ENCODE data around the gene PLA2G12A. TPM values are rescaled to one million over a fixed set of nuclear protein-coding genes. Genes with fewer than 3 reads are reported as not detected.

PLA2G12A gene
- total RNA-seq, 1 experiment from 2014 or later: 47.3 TPM

DNA sequence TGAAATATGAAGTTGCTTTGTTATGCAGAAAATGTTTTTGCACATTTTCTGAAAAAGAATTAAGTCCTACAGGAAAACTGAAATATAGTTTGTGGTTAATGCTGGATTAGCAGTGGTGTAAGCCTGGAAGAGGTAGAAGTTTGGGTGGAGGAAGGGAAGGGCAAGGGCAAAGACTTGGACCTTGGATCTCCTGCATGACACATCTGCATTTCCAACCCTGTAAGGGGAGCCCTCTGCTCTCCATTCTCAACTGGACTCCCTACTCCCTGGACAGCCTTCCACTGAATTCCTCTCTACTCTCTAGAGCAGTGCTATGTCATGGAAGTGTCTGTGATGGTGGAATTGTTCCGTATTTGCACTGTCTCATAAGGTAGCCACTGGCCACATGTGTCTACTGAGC lies 31.2 kb downstream of the PLA2G12A start:
- H4K91ac ChIP-seq (ENCODE audit: insufficient read length, low read depth, low read length): no peak overlapping the region
- no peaks in the 10 kb centered on the region; the same call in 1 of the 2 replicates for H3K4me1 ChIP-seq (ENCODE audit: insufficient read depth, low read length)
- H3K79me2 ChIP-seq (ENCODE audit: insufficient read depth, low read length): no peaks in the 10 kb centered on the region
- no peak overlapping the region for H3K4me2 ChIP-seq (ENCODE audit: insufficient read depth, insufficient read length, low read length)
- no peak overlapping the region for H3K23ac ChIP-seq (ENCODE audit: insufficient read length, low read depth, low read length)
- peaks cover 15% of the 10 kb centered on the region for H3K23me2 ChIP-seq (ENCODE audit: insufficient read length, low read depth, low read length, poor library complexity, severe bottlenecking)
- H3K9me3 ChIP-seq (ENCODE audit: control insufficient read depth, low read depth, low read length): no peaks in the 10 kb centered on the region
- Mint-ChIP-seq H3K27me3 (ENCODE audit: low read depth) (no peaks in the 10 kb centered on the region; the same call in 1 of the 2 replicates), H3K4me1 (peaks cover 14 to 15% of the 10 kb centered on the region in 2 experiments), H3K4me3 (no peak overlapping the region), H3K27ac (no peak overlapping the region), H3K36me3 (ENCODE audit: insufficient read depth in 1 of 3, low read depth in 3 of 3) (peaks cover 19 to 38% (median 33%) of the 10 kb centered on the region in 3 experiments), H3K9me3 (0 out of 5 replicates have a peak, but pooled peaks cover 0 to under 1% of the 10 kb centered on the region in 2 experiments)
- H4K8ac ChIP-seq (replicated peaks; ENCODE audit: insufficient read length, low read depth, low read length): no peak overlapping the region
- no peak overlapping the region for H3K4ac ChIP-seq (ENCODE audit: low read depth, low read length)
- no peak overlapping the region for H3K56ac ChIP-seq (ENCODE audit: insufficient read length, low read depth, low read length)
- no peak overlapping the region for H2BK120ac ChIP-seq (ENCODE audit: low read depth, low read length, poor library complexity, severe bottlenecking)
- H3T11ph ChIP-seq (ENCODE audit: low read length): no peak overlapping the region
- no peaks in the 10 kb centered on the region for H3K79me1 ChIP-seq (ENCODE audit: insufficient read depth, low read depth, low read length, poor library complexity, severe bottlenecking)
- H3K18ac ChIP-seq (ENCODE audit: insufficient read length, low read depth, low read length): no peak overlapping the region
- no peak overlapping the region for H3K14ac ChIP-seq (ENCODE audit: insufficient read depth, low read length)
- DNase-seq: no peak
- TF ChIP-seq, protein P1, sequence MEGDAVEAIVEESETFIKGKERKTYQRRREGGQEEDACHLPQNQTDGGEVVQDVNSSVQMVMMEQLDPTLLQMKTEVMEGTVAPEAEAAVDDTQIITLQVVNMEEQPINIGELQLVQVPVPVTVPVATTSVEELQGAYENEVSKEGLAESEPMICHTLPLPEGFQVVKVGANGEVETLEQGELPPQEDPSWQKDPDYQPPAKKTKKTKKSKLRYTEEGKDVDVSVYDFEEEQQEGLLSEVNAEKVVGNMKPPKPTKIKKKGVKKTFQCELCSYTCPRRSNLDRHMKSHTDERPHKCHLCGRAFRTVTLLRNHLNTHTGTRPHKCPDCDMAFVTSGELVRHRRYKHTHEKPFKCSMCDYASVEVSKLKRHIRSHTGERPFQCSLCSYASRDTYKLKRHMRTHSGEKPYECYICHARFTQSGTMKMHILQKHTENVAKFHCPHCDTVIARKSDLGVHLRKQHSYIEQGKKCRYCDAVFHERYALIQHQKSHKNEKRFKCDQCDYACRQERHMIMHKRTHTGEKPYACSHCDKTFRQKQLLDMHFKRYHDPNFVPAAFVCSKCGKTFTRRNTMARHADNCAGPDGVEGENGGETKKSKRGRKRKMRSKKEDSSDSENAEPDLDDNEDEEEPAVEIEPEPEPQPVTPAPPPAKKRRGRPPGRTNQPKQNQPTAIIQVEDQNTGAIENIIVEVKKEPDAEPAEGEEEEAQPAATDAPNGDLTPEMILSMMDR (conservative IDR thresholded peaks at IDR 0.05): no peak
- no peak overlapping the region for H2AK5ac ChIP-seq (ENCODE audit: insufficient read length, low read length)
- WGBS (ENCODE audit: extremely low coverage, insufficient read length, low lambda C conversion rate): no CpG with 5 or more reads among the region's 1 CpG
- H4K20me1 ChIP-seq (ENCODE audit: control insufficient read depth, insufficient read depth, insufficient read length): no peaks in the 10 kb centered on the region
- H2BK15ac ChIP-seq (ENCODE audit: low read depth, low read length): no peak overlapping the region
- H3K9ac ChIP-seq (ENCODE audit: extremely low read depth, insufficient read length, low read length): no peak overlapping the region
- H2BK12ac ChIP-seq (ENCODE audit: insufficient read length, low read depth, low read length): no peak overlapping the region
- no peak overlapping the region for H2BK20ac ChIP-seq (ENCODE audit: low read depth, low read length, poor library complexity, severe bottlenecking)
- H3K27ac ChIP-seq (ENCODE audit: insufficient read length, low read depth, low read length): no peak overlapping the region
- no peak overlapping the region for H4K5ac ChIP-seq (ENCODE audit: insufficient read length, low read depth, low read length)
- H2BK5ac ChIP-seq (ENCODE audit: insufficient read length, low read length): no peak overlapping the region
- no peak overlapping the region for H2AFZ ChIP-seq (ENCODE audit: low read length)
- H3K27me3 ChIP-seq (ENCODE audit: insufficient read depth, low read length): no peaks in the 10 kb centered on the region

Measured in H9 (cell line).